ENCODE data around the gene ZCCHC2. TPM values are rescaled to one million over a fixed set of nuclear protein-coding genes. Genes with fewer than 3 reads are reported as not detected.

The ZCCHC2 gene
- total and polyA plus RNA-seq, 8 donors: 3.9 to 76.5 (median 15.6) TPM

DNA sequence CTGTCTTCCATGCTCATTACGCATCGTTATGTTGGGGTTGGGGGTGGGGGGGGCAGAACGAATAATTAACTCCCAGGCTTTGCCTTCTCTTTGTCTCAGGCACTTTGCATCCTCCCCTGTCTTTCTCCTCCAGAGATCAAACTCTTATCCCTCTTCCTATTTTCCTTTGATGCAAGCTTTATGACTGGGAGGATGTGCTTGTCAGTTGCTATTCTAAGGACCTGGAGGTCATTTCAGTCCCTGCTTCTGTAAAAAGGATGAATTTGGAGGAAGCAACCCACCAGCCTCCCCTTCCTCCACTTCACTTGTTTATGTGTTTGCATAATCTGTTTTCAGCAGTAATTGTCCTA is 87.5 kb downstream of the ZCCHC2 start:
- H3K36me3 ChIP-seq: no peaks in the 10 kb centered on the region
- DNase-seq: no peak
- intact Hi-C loops (cut with DNase I; ENCODE audit: low total_unique reads): no loop called here
- H3K9me3 ChIP-seq: no peaks in the 10 kb centered on the region
- WGBS, 5 donors: 47 to 74% (median 63%) methylated on average over 3 of the region's 3 CpGs
- peaks cover 0 to 25% (median 16%) of the 10 kb centered on the region in 3 donors for H3K27me3 ChIP-seq
- H3K4me3 ChIP-seq: no peak overlapping the region
- no peak for TF ChIP-seq POLR2AphosphoS5 (IDR thresholded peaks at IDR 0.05)
- TF ChIP-seq EP300 (IDR thresholded peaks at IDR 0.05): no peak
- TF ChIP-seq POLR2A (IDR thresholded peaks at IDR 0.05): no peak
- TF ChIP-seq, protein P1, sequence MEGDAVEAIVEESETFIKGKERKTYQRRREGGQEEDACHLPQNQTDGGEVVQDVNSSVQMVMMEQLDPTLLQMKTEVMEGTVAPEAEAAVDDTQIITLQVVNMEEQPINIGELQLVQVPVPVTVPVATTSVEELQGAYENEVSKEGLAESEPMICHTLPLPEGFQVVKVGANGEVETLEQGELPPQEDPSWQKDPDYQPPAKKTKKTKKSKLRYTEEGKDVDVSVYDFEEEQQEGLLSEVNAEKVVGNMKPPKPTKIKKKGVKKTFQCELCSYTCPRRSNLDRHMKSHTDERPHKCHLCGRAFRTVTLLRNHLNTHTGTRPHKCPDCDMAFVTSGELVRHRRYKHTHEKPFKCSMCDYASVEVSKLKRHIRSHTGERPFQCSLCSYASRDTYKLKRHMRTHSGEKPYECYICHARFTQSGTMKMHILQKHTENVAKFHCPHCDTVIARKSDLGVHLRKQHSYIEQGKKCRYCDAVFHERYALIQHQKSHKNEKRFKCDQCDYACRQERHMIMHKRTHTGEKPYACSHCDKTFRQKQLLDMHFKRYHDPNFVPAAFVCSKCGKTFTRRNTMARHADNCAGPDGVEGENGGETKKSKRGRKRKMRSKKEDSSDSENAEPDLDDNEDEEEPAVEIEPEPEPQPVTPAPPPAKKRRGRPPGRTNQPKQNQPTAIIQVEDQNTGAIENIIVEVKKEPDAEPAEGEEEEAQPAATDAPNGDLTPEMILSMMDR (IDR thresholded peaks at IDR 0.05): no peak
- no peak overlapping the region for H3K27ac ChIP-seq
- peaks cover 11 to 22% (median 16%) of the 10 kb centered on the region in 4 donors for H3K4me1 ChIP-seq

DNA sequence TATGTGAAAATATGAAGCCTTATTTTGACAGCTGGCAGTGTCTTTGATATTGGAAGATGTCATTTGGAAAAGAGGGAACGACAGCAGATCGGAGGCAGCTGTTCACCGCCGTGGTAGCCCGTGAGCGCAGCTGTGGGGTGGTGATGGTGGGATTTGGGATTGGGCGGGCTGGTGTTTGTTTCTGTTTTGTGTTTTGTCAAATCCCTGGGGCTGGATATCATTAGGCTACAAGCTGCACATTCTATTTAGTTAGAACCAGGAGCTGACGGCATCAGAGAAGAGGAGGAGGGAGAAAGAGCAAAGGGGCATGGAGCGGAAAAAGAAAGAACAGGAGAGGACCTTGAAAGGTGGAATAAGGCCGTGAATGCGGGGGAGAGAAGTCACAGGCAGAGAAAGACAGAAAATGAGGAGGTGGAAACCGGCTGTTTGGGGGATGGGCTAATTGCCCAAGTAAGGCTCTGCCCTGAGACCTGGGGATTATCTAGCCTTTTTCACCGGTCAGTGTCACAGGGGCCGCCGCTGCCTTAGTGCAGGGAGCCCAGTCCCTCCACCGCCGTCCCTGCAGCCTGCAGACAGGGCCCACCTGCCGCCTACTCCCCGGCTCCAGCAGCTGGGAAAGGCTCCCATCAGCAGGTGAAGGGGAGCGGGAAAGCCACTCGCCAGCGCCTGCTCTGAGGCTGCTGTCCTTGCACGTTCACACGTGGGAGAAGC is 88.0 kb downstream of the ZCCHC2 start:
- intact Hi-C loops (cut with DNase I; ENCODE audit: low total_unique reads): no loop called here
- WGBS, 5 donors: 33 to 52% (median 40%) methylated on average over 23 to 24 of the region's 24 CpGs
- Histone ChIP-seq H3K27ac (no peak overlapping the region), H3K27me3 (peaks cover 0 to 26% (median 16%) of the 10 kb centered on the region in 3 donors), H3K9me3 (no peaks in the 10 kb centered on the region), H3K4me1 (peaks cover 11 to 22% (median 16%) of the 10 kb centered on the region in 4 donors), H3K36me3 (no peaks in the 10 kb centered on the region), H3K4me3 (peak overlapping the region; percentile 16 to 37 (median 24))
- TF ChIP-seq POLR2AphosphoS5 (IDR thresholded peaks at IDR 0.05): no peak
- peak in 1 of 2 donors; percentile 40 for DNase-seq

DNA sequence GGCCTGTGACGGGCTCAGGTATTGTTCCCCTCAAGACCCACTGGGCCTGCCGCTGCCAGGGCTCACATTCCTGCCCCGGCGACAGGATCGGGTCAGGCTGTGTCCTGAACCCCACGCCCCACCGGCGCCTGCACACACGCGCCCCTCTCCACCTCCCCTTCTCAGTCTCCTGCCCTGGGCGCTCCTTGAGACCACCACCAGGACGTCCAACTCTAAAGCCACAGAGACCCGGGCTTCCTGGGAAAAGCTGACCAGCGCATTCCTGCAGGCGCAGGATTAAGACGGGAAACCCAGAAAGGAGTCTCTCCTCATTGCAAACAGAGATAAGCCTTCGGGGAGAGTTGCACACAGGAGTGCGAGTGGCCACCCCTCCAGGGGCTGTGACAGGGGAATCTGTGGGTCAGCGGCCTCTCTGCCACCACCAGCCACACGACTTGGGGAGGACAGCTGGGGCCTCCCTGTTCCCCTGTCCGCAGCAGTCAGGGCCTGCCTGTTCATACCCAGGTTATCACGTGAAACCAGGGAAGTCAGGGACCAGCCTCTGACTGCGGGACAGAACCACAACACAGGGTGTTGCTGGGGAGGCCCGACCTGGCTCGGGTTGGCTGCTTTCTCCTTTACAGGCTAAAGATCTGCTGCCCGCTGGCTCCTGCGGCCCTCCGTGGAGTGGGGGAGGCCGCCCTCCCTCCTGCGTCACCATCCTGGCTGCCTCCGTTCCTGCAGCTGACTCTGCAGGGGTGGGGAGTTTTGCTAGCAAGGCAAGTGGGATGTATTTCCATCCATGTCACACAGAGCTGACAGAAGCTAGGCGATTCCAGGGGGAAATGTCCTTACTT is 88.8 kb downstream of the ZCCHC2 start:
- peaks cover 0 to 34% (median 16%) of the 10 kb centered on the region in 3 donors for H3K27me3 ChIP-seq
- H3K9me3 ChIP-seq: no peaks in the 10 kb centered on the region
- WGBS, 5 donors: 26 to 71% (median 46%) methylated on average over 23 to 32 of the region's 32 CpGs
- peaks cover 11 to 22% (median 16%) of the 10 kb centered on the region in 4 donors for H3K4me1 ChIP-seq
- intact Hi-C loops (cut with DNase I; ENCODE audit: low total_unique reads): no loop called here
- H3K4me3 ChIP-seq: peak overlapping the region; percentile 16 to 37 (median 24)
- DNase-seq: peak in 1 of 2 donors; percentile 34
- H3K27ac ChIP-seq: no peak overlapping the region
- TF ChIP-seq EP300 (IDR thresholded peaks at IDR 0.05) (no peak), POLR2A (IDR thresholded peaks at IDR 0.05) (no peak), POLR2AphosphoS5 (IDR thresholded peaks at IDR 0.05) (no peak)
- H3K36me3 ChIP-seq: no peaks in the 10 kb centered on the region

- H3K27ac ChIP-seq: no peak overlapping the region
- TF ChIP-seq, protein P1 (IDR thresholded peaks at IDR 0.05): no peak
- TF ChIP-seq POLR2AphosphoS5 (IDR thresholded peaks at IDR 0.05) (no peak), POLR2A (IDR thresholded peaks at IDR 0.05) (no peak), EP300 (IDR thresholded peaks at IDR 0.05) (no peak)
- H3K27me3 ChIP-seq: peaks cover 0 to 40% (median 16%) of the 10 kb centered on the region in 3 donors
- no peak overlapping the region for H3K4me3 ChIP-seq
- DNase-seq: no peak
- intact Hi-C loops (cut with DNase I; ENCODE audit: low total_unique reads): no loop called here
- no peaks in the 10 kb centered on the region for H3K9me3 ChIP-seq
- 72 to 92% (median 85%) methylated on average over 4 of the region's 4 CpGs for WGBS, 5 donors
- H3K36me3 ChIP-seq: no peaks in the 10 kb centered on the region
- H3K4me1 ChIP-seq: peaks cover 11 to 22% (median 16%) of the 10 kb centered on the region in 4 donors
Observed at GRCh38 chr18:62612289-62612645, 89.4 kb downstream of the ZCCHC2 start.

GRCh38 chr18:62612776-62613175 is 90.0 kb downstream of the ZCCHC2 start:
- intact Hi-C loops (cut with DNase I; ENCODE audit: low total_unique reads): no loop called here
- TF ChIP-seq, protein P1 (IDR thresholded peaks at IDR 0.05): no peak
- TF ChIP-seq POLR2A (IDR thresholded peaks at IDR 0.05): no peak
- TF ChIP-seq EP300 (IDR thresholded peaks at IDR 0.05): no peak
- TF ChIP-seq POLR2AphosphoS5 (IDR thresholded peaks at IDR 0.05): no peak
- H3K4me3 ChIP-seq: no peak overlapping the region
- 85 to 88% (median 86%) methylated on average over 4 of the region's 4 CpGs for WGBS, 5 donors
- no peaks in the 10 kb centered on the region for H3K9me3 ChIP-seq
- H3K4me1 ChIP-seq: peaks cover 11 to 22% (median 16%) of the 10 kb centered on the region in 4 donors
- H3K27me3 ChIP-seq: peaks cover 0 to 40% (median 16%) of the 10 kb centered on the region in 3 donors
- H3K27ac ChIP-seq: no peak overlapping the region
- no peak for DNase-seq
- H3K36me3 ChIP-seq: no peaks in the 10 kb centered on the region
